Gastrocnemius medialis (tissue), 4 donors: Measurements from ENCODE around the gene CLDN6.

ENCODE experiments used
- CTCF ChIP-seq, 5 experiments: fragments of 450-650 bp in 3 of 5; fragments of 200-600 bp in 2 of 5; sonication (generic) in 2 of 5; IDR thresholded peaks in 4 of 5; conservative IDR thresholded peaks in 1 of 5; 1 replicate in 4 of 5; 2 replicates in 1 of 5; pipeline ENCODE4 v1.5.1; 2016 to 2019; ENCODE audit warnings: antibody characterized with exemption in 5 of 5, mild to moderate bottlenecking in 3 of 5, moderate library complexity in 3 of 5
- POLR2A ChIP-seq, 2 donors: fragments of 450-650 bp; IDR thresholded peaks; one replicate each; pipeline ENCODE4 v1.6.1; 2017; ENCODE audit warnings: antibody characterized with exemption in 2 of 2, mild to moderate bottlenecking in 2 of 2, moderate library complexity in 2 of 2

GRCh38 chr16:3026609-3027488 lies 8.9 kb upstream of the CLDN6 start:
- TF ChIP-seq CTCF (IDR thresholded peaks at IDR 0.05 in 4 of 5, conservative IDR thresholded peaks at IDR 0.05 in 1 of 5) = no peak
- TF ChIP-seq POLR2A (IDR thresholded peaks at IDR 0.05) = no peak
